Endometrial microvascular endothelial cells (primary cell): Measurements from ENCODE around the gene LYRM4. TPM values are rescaled to one million over a fixed set of nuclear protein-coding genes. Genes with fewer than 3 reads are reported as not detected.
"Not testable (repeated sequence)": the region's sequence is repeated elsewhere in the genome, so short reads cannot be mapped to it uniquely, and the experiment has no call there.

Experiments
- in situ Hi-C: cut with HindIII; loops from 2 replicates; pipeline ENCODE4 v1.10.0; 2017; ENCODE audit warnings: low sequenced_read_pairs, low pct_unique_long_range_greater_than_20kb; ENCODE audit errors: inconsistent ontology term
- total RNA-seq: library from RNA; depleted of rRNA; stranded (reverse); fragments of >200 nt; gene quantifications from one replicate; pipeline ENCODE4 v1.2.3, GENCODE V29; 2015; ENCODE audit errors: inconsistent ontology term

LYRM4 gene
- total RNA-seq, 1 donor from 2014 or later: 38.8 TPM

- in situ Hi-C loops: no loop called here
Measured at GRCh38 chr6:5081955-5082354, 178.8 kb downstream of the LYRM4 start.

GRCh38 chr6:5081182-5081581 lies 179.6 kb downstream of the LYRM4 start:
- in situ Hi-C loops: no loop called here

- in situ Hi-C loops: no loop called here
Measured at GRCh38 chr6:5080574-5080973, 180.2 kb downstream of the LYRM4 start.

GRCh38 chr6:5079692-5080091 lies 181.1 kb downstream of the LYRM4 start:
- in situ Hi-C loops: no loop called here

- in situ Hi-C loops: no loop called here
Measured at GRCh38 chr6:5078121-5078669, 182.6 kb downstream of the LYRM4 start.

GRCh38 chr6:5076931-5077330 lies 183.8 kb downstream of the LYRM4 start:
- in situ Hi-C loops: no loop called here

- in situ Hi-C loops: no loop called here
Measured at GRCh38 chr6:5073992-5074391, 186.8 kb downstream of the LYRM4 start.

- in situ Hi-C loops: no loop called here
Measured at GRCh38 chr6:5072440-5072839, 188.3 kb downstream of the LYRM4 start.

- in situ Hi-C loops: no loop called here
Measured at GRCh38 chr6:5071216-5071615, 189.5 kb downstream of the LYRM4 start.

- in situ Hi-C loops: no loop called here
Measured at GRCh38 chr6:5068153-5068751, 192.5 kb downstream of the LYRM4 start.

GRCh38 chr6:5067305-5067704 lies 193.4 kb downstream of the LYRM4 start:
- in situ Hi-C loops: no loop called here

GRCh38 chr6:5066456-5067093 lies 194.2 kb downstream of the LYRM4 start:
- in situ Hi-C loops: no loop called here

GRCh38 chr6:5063617-5064016 lies 197.1 kb downstream of the LYRM4 start:
- in situ Hi-C loops: no loop called here

GRCh38 chr6:5061152-5061551 lies 199.6 kb downstream of the LYRM4 start:
- in situ Hi-C loops: no loop called here

- in situ Hi-C loops: not testable (repeated sequence)
Measured at GRCh38 chr6:5060439-5060838, 200.3 kb downstream of the LYRM4 start.

GRCh38 chr6:5059036-5059896 lies 201.5 kb downstream of the LYRM4 start:
- in situ Hi-C loops: no loop called here
